HTERT RPE-1 (cell line): ENCODE measurements around the gene SF3A2.

ENCODE experiments used
- in situ Hi-C: fragments of 300-500 bp; cut with MboI; formaldehyde crosslinking; loops from 4 replicates; pipeline ENCODE4 v1.14.3; 2020; ENCODE audit warnings: low sequenced_read_pairs

SF3A2 gene

GRCh38 chr19:2207008-2207407, 29.6 kb upstream of the SF3A2 start:
- in situ Hi-C loops: no loop called here

GRCh38 chr19:2207991-2208860, 28.4 kb upstream of the SF3A2 start:
- in situ Hi-C loops: no loop called here

GRCh38 chr19:2208975-2209374, 27.6 kb upstream of the SF3A2 start:
- in situ Hi-C loops: no loop called here

GRCh38 chr19:2209408-2209807, 27.2 kb upstream of the SF3A2 start:
- in situ Hi-C loops: no loop called here

- in situ Hi-C loops: no loop called here
These were observed 26.4 kb upstream of the SF3A2 start for GRCh38 chr19:2210206-2210605.

- in situ Hi-C loops: no loop called here
These were observed 25.5 kb upstream of the SF3A2 start for GRCh38 chr19:2210987-2211740.

- in situ Hi-C loops: no loop called here
These were observed 23.5 kb upstream of the SF3A2 start for GRCh38 chr19:2212861-2213711.

- in situ Hi-C loops: no loop called here
These were observed 22.8 kb upstream of the SF3A2 start for GRCh38 chr19:2213799-2214198.

- in situ Hi-C loops: no loop called here
These were observed 22.4 kb upstream of the SF3A2 start for GRCh38 chr19:2214251-2214650.

GRCh38 chr19:2215281-2215751, 21.3 kb upstream of the SF3A2 start:
- in situ Hi-C loops: no loop called here

- in situ Hi-C loops: no loop called here
These were observed 20.0 kb upstream of the SF3A2 start for GRCh38 chr19:2216361-2217225.

GRCh38 chr19:2217591-2217990, 19.0 kb upstream of the SF3A2 start:
- in situ Hi-C loops: no loop called here

- in situ Hi-C loops: no loop called here
These were observed 16.9 kb upstream of the SF3A2 start for GRCh38 chr19:2219726-2220125.

- in situ Hi-C loops: no loop called here
These were observed 15.3 kb upstream of the SF3A2 start for GRCh38 chr19:2221250-2221831.

GRCh38 chr19:2221918-2222317, 14.7 kb upstream of the SF3A2 start:
- in situ Hi-C loops: no loop called here

- in situ Hi-C loops: no loop called here
These were observed 13.2 kb upstream of the SF3A2 start for GRCh38 chr19:2223391-2223790.

GRCh38 chr19:2223959-2224358, 12.7 kb upstream of the SF3A2 start:
- in situ Hi-C loops: no loop called here

GRCh38 chr19:2224754-2225349, 11.8 kb upstream of the SF3A2 start:
- in situ Hi-C loops: no loop called here

GRCh38 chr19:2225415-2226050, 11.1 kb upstream of the SF3A2 start:
- in situ Hi-C loops: no loop called here
